ENCODE results near the gene ZBTB2.
"Not testable (repeated sequence)": the region's sequence is repeated elsewhere in the genome, so short reads cannot be mapped to it uniquely, and the experiment has no call there.

Gene ZBTB2

GRCh38 chr6:151325075-151326050, 66.0 kb downstream of the ZBTB2 start:
- no peak for TF ChIP-seq PAX5 (IDR thresholded peaks at IDR 0.05; ENCODE audit: insufficient read depth, low read length, severe bottlenecking)
- no peak for TF ChIP-seq TAF1 (IDR thresholded peaks at IDR 0.05; ENCODE audit: low read depth, low read length)
- DNase-seq (ENCODE audit: insufficient read length, low spot score) (no peak), FAIRE-seq (no peak)

GRCh38 chr6:151324488-151324825, 66.9 kb downstream of the ZBTB2 start:
- no peak for FAIRE-seq
- TF ChIP-seq PAX5 (IDR thresholded peaks at IDR 0.05; ENCODE audit: insufficient read depth, low read length, severe bottlenecking) (no peak), TAF1 (IDR thresholded peaks at IDR 0.05; ENCODE audit: low read depth, low read length) (no peak), POLR2AphosphoS5 (IDR thresholded peaks at IDR 0.05; ENCODE audit: low read depth, low read length) (no peak), POLR2A (IDR thresholded peaks at IDR 0.05; ENCODE audit: low read depth, low read length) (no peak)
- no peak for DNase-seq (ENCODE audit: insufficient read length, low spot score)

GRCh38 chr6:151323791-151324487, 67.4 kb downstream of the ZBTB2 start:
- TF ChIP-seq TAF1 (IDR thresholded peaks at IDR 0.05; ENCODE audit: low read depth, low read length) (no peak), POLR2AphosphoS5 (IDR thresholded peaks at IDR 0.05; ENCODE audit: low read depth, low read length) (no peak), POLR2A (IDR thresholded peaks at IDR 0.05; ENCODE audit: low read depth, low read length) (no peak), SPI1 (IDR thresholded peaks at IDR 0.05; ENCODE audit: low read depth, low read length) (no peak), POU2F2 (IDR thresholded peaks at IDR 0.05; ENCODE audit: low read depth, low read length) (no peak), PAX5 (IDR thresholded peaks at IDR 0.05; ENCODE audit: insufficient read depth, low read length, severe bottlenecking) (no peak)
- DNase-seq (ENCODE audit: insufficient read length, low spot score) (peak; percentile 52), FAIRE-seq (peak; percentile 78)

GRCh38 chr6:151322570-151322969, 68.8 kb downstream of the ZBTB2 start:
- FAIRE-seq (no peak), DNase-seq (ENCODE audit: insufficient read length, low spot score) (no peak)
- TF ChIP-seq TAF1 (IDR thresholded peaks at IDR 0.05; ENCODE audit: low read depth, low read length) (no peak), POU2F2 (IDR thresholded peaks at IDR 0.05; ENCODE audit: low read depth, low read length) (no peak), POLR2A (IDR thresholded peaks at IDR 0.05; ENCODE audit: low read depth, low read length) (no peak)

- DNase-seq (ENCODE audit: insufficient read length, low spot score), result no peak
- TF ChIP-seq SPI1 (IDR thresholded peaks at IDR 0.05; ENCODE audit: low read depth, low read length) (no peak), POLR2A (IDR thresholded peaks at IDR 0.05; ENCODE audit: low read depth, low read length) (no peak), PAX5 (IDR thresholded peaks at IDR 0.05; ENCODE audit: insufficient read depth, low read length, severe bottlenecking) (no peak), POLR2AphosphoS5 (IDR thresholded peaks at IDR 0.05; ENCODE audit: low read depth, low read length) (no peak), POU2F2 (IDR thresholded peaks at IDR 0.05; ENCODE audit: low read depth, low read length) (no peak), TAF1 (IDR thresholded peaks at IDR 0.05; ENCODE audit: low read depth, low read length) (no peak)
- FAIRE-seq, result no peak
Observed at GRCh38 chr6:151321438-151321837, 69.9 kb downstream of the ZBTB2 start.

GRCh38 chr6:151320140-151320539, 71.2 kb downstream of the ZBTB2 start:
- no peak for FAIRE-seq
- TF ChIP-seq PAX5 (IDR thresholded peaks at IDR 0.05; ENCODE audit: insufficient read depth, low read length, severe bottlenecking) (no peak), SPI1 (IDR thresholded peaks at IDR 0.05; ENCODE audit: low read depth, low read length) (no peak), POLR2A (IDR thresholded peaks at IDR 0.05; ENCODE audit: low read depth, low read length) (no peak), POLR2AphosphoS5 (IDR thresholded peaks at IDR 0.05; ENCODE audit: low read depth, low read length) (no peak), POU2F2 (IDR thresholded peaks at IDR 0.05; ENCODE audit: low read depth, low read length) (no peak), TAF1 (IDR thresholded peaks at IDR 0.05; ENCODE audit: low read depth, low read length) (no peak)
- DNase-seq (ENCODE audit: insufficient read length, low spot score), result no peak

GRCh38 chr6:151317995-151318365, 73.4 kb downstream of the ZBTB2 start:
- DNase-seq (ENCODE audit: insufficient read length, low spot score) (no peak), FAIRE-seq (no peak)
- TF ChIP-seq POLR2AphosphoS5 (IDR thresholded peaks at IDR 0.05; ENCODE audit: low read depth, low read length), result no peak

GRCh38 chr6:151317103-151317994, 74.0 kb downstream of the ZBTB2 start:
- no peak for DNase-seq (ENCODE audit: insufficient read length, low spot score)
- FAIRE-seq, result no peak
- TF ChIP-seq POU2F2 (IDR thresholded peaks at IDR 0.05; ENCODE audit: low read depth, low read length) (no peak), PAX5 (IDR thresholded peaks at IDR 0.05; ENCODE audit: insufficient read depth, low read length, severe bottlenecking) (no peak), POLR2A (IDR thresholded peaks at IDR 0.05; ENCODE audit: low read depth, low read length) (no peak), TAF1 (IDR thresholded peaks at IDR 0.05; ENCODE audit: low read depth, low read length) (no peak), POLR2AphosphoS5 (IDR thresholded peaks at IDR 0.05; ENCODE audit: low read depth, low read length) (no peak)

- not testable (repeated sequence) for FAIRE-seq; DNase-seq (ENCODE audit: insufficient read length, low spot score)
Observed at GRCh38 chr6:151315661-151316060, 75.7 kb downstream of the ZBTB2 start.

All from GM12891 (cell line).